T-helper 2 cell (primary cell): Measurements from ENCODE around the gene FOXD4L3.
"Not testable (repeated sequence)": the region's sequence is repeated elsewhere in the genome, so short reads cannot be mapped to it uniquely, and the experiment has no call there.

Experiments used
- DNase-seq, 5 experiments: peaks; one replicate each; pipeline versions ENCODE4 v3.0.0 to v3.0.0-alpha.2; 2012 to 2022
- total RNA-seq, 2 donors: gene quantifications; one replicate each; lab custom pipeline; 2026; lab: John Stamatoyannopoulos, UW

The FOXD4L3 gene
- total RNA-seq: 0 reads per million in 2 donors

GRCh38 chr9:68302567-68302966 lies at the start of gene FOXD4L3:
FOXD4L3 (plus strand) TSS chr9:68302867; CDS start chr9:68302952, 85 bp downstream.
- not testable (repeated sequence) for DNase-seq

GRCh38 chr9:68281041-68281440 lies 21.6 kb upstream of the FOXD4L3 start:
- DNase-seq: not testable (repeated sequence)

DNA sequence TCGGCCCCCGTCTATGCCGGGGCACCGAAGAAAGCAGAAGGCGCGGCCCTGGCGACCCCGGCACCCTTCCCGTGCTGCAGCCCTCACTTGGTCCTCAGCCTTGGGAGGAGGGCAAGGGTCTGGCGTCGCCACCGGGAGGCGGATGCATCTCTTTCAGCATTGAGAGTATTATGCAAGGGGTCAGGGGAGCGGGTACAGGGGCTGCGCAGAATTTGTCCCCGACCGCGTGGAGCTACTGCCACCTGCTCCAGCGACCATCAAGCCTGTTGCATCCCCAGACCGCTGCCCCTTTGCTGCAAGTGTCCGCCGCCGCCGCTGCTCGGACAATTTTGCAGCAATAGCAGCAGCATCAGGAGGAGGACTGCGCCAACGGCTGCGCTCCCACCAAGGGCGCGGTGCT lies 1.1 kb downstream of the FOXD4L3 start:
- DNase-seq: not testable (repeated sequence)

DNA sequence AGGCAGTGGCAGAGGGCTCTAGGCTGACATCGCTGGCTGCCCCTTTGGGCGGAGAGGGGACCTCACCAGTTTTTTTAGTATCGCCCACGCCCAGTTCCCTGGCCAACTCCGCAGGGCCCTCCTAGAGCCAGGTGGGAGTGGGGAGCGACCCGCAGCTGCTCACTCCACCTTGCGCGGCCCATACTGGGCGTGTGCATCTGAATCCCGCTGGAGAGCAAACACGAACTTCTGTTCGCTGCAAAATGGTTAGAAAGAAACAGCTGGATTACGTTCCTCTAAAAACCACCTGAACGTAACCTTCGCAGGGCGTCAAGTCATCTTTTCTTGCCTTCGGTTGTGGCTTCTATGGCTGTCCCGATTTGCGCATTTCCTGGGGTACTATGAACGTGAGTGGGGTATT lies 1.5 kb downstream of the FOXD4L3 start:
- DNase-seq: not testable (repeated sequence)

- not testable (repeated sequence) for DNase-seq
Measured at GRCh38 chr9:68304777-68305176, 2.1 kb downstream of the FOXD4L3 start.

- DNase-seq: not testable (repeated sequence)
Measured at GRCh38 chr9:68305680-68306285, 3.1 kb downstream of the FOXD4L3 start.

DNA sequence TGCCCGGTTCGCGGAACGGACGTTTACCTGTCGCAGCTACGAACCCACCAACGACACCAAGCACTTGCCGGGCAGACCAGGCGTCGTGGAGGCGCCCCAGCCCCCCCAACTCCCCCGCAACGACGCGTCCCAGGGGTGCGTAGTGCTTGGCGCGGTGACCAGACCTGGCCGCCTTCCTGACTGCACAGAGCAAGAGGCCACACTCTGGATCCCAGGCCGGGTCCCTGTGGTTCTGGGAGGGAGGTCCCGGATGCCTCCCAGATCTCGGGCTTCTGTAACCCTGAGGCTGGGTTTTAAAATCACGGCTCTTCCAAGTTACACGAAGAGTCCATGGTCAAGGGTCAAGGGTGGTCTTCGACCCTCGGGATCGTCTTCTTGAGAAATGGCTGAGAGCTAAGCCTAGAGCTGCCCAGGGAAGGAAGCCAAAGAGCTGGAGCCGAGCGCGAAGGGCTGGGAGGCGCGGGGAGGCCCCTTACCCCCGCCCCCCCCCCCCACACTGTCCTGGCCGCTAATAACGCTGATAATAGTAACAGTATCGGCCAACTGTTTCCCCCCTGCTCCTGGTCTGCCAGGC lies 3.8 kb downstream of the FOXD4L3 start:
- DNase-seq: not testable (repeated sequence)

GRCh38 chr9:68307127-68307526 lies 4.5 kb downstream of the FOXD4L3 start:
- not testable (repeated sequence) for DNase-seq

DNA sequence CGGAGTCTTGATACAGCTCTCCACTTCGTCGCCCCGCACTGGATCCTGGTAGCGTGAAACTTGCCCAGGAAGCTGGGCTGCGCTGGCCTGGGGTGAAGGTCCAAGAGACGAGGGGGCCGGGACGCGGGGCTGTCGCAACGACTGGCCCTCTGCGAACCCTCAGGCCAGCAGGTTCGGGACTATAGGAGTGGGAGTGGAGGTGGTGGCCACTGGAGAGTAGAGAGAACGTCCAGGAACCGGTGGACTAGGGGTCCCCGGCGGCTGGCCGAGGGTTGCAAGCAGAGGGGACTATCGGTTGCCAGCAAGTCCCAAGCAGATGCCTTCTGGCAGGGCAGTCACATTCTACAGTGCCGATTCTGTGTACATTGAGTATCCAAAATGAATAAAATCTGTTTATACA lies 5.0 kb downstream of the FOXD4L3 start:
- DNase-seq: not testable (repeated sequence)

DNA sequence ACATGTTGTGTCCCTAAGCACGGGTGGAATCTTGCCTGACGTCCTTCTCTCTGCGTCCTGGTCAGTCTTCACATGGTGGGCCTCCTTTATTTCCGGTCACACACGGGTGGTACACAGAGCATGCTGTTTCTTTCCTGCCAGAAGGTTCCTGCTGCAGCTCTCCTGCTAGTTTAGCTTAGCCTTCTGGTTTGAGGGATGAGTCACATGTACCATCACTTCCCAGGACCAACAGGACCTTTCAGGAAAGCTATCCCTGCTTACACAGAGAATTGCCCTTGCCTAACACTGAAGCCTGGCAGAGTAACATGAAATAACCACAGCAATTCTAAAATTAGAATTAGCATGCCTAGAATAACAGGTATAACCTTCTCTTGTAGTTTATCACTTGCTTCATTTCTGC lies 8.5 kb downstream of the FOXD4L3 start:
- DNase-seq: not testable (repeated sequence)

GRCh38 chr9:68318209-68318608 lies 15.5 kb downstream of the FOXD4L3 start:
- DNase-seq: not testable (repeated sequence)

DNA sequence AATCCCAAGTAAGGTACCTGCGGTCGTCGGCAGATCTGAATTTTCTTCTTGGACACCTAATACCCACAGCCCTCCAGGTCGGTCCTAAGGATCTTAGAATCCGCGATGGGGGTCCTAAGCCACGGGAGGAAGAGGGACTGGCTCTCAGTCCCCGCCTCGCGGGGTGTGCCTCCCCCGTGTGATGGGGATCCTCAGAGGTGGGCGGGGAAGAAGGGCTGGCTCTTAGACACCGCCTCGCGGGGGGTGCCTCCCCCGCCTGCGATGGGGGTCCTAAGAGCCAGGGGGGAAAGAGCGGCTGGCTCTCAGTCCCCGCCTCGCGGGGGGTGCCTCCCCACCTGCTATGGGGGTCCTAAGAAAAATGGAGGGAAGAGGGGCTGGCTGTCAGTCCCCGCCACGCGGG lies 21.1 kb downstream of the FOXD4L3 start:
- DNase-seq: not testable (repeated sequence)

- DNase-seq: not testable (repeated sequence)
Measured at GRCh38 chr9:68324518-68324917, 21.9 kb downstream of the FOXD4L3 start.

DNA sequence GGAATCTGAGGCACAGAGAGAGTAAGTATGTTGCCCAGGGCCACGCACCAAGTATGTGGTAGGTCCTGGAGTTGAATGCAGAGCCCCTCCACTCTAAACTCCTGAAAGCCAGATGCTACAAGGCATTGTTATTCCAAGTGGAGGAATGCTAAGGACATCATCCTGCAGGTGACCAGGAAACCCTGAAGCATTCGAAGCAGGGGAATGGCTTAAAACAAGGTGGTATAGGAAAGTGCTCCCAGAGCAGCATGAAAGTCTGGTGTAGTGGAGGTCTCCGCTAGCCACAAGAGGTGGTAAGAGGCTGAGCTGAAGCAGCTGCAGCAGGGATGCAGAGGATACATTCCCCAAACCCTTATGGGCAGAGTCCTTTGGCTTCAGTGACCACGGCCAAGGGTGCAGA lies 26.4 kb downstream of the FOXD4L3 start:
- not testable (repeated sequence) for DNase-seq

DNA sequence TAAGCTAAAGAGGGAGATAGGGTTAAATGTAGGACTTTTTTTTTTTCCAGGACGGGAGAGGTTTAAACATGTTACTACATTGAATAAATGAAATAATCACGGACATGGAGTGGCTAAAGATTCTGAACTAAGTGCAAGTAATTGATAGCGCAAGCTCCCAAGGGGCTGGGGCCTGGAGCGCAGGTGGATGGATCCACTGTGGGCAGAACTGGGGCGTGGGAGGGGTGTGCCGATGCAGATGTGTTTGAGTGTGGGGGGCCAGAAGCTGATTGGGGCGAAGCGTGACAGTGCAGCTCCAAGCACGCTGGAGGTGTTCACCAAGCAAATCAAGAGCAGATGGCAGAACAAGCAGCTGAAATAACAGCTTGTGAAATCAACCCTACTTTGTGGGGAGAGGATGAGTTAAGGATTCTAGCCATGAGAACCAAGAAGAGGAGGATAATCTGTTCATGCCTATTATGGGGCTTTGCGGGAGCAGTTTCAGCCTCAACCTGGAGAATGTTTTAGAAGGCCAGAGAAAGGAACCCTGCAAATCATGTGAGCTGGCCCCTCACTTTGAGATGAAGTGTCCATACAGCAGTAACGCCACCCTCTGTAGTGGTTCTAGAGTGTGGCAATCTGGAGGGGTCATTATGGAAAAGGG lies 28.0 kb downstream of the FOXD4L3 start:
- DNase-seq: not testable (repeated sequence)

- DNase-seq: not testable (repeated sequence)
Measured at GRCh38 chr9:68332122-68332521, 29.5 kb downstream of the FOXD4L3 start.

DNA sequence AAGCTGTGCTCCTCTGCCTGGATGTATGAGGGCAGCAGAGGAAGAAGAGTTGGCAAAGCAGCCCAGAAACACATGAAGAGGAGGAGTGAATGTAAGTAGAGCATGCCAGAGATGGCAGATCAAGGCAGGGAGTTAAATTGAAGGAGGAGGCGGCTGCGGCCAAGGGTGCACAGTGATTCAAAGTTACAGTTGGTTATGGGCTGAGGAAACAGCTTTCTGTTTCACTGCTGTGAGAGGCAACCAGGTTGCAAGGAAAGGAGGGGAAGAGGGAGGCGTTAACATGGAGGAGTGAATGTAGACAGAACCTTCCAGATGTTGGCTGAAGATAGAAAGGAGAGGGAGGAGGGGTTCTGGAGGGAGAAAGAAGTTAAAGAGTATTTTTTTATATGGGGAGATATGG lies 33.3 kb downstream of the FOXD4L3 start:
- DNase-seq: not testable (repeated sequence)

- DNase-seq: not testable (repeated sequence)
Measured at GRCh38 chr9:68336639-68337339, 34.1 kb downstream of the FOXD4L3 start.

DNA sequence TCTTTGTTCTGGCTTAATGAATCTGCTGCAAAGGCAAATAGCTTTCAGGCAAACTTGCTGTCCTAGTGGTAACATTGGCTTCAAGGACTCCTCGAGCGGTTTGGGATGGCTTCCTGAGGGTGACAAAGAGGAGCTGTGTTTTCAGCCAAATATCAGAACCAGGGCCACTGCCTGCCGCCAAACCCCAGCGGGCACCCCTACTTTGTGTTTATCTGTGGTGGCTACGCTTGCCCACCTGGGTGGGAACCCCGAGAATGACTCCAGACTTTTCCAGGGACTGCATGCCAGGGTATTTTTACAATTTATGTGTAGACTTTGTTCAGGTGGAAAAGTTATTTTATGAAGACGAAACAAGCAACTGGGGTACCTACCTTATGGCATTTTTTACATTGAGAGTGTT lies 35.3 kb downstream of the FOXD4L3 start:
- not testable (repeated sequence) for DNase-seq

GRCh38 chr9:68342265-68343025 lies 39.8 kb downstream of the FOXD4L3 start:
- not testable (repeated sequence) for DNase-seq

DNA sequence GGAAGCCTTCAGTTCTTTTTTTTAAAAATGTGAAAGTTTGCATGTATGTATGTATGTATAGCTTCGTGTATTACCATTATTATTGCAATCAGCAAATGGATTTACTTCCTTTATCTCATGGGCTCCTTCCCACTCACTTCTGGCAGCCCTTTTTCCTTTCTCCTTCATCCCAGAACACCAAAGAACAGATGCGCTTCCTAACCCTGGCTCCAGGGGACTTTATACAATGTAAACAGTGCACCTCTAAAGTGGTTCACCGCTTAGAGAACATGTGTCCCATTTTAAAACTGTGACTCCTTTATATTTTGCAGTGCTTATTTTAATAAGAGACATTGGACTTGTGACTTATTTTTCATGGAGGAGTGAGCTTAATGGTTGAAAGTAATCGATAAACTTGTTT lies 40.6 kb downstream of the FOXD4L3 start:
- not testable (repeated sequence) for DNase-seq

GRCh38 chr9:68343992-68344391 lies 41.3 kb downstream of the FOXD4L3 start:
- DNase-seq: not testable (repeated sequence)
